PC-9 (cell line): Measurements from ENCODE around the gene GATAD2A. TPM values are rescaled to one million over a fixed set of nuclear protein-coding genes. Genes with fewer than 3 reads are reported as not detected.

ENCODE experiments used
- BruUV-seq: library from RNA; stranded (reverse); fragments of 400-500 nt; replicated peaks from 2 replicates; lab custom pipeline; 2021; lab: Mats Ljungman, UMichigan
- CTCF ChIA-PET: fragments of 300-600 bp; sonication (Branson Sonifier 250); formaldehyde crosslinking; loops from one replicate; lab custom pipeline; 2022; ENCODE audit warnings: antibody characterized with exemption; lab: Charles Lee
- POLR2A ChIA-PET: fragments of 300-600 bp; sonication (Branson Sonifier 250); formaldehyde crosslinking; loops from one replicate; lab custom pipeline; 2022; ENCODE audit warnings: antibody characterized with exemption; ENCODE audit not compliant: unreplicated experiment; lab: Charles Lee
- DNase-seq, 2 experiments: peaks; one replicate each; pipeline versions ENCODE4 v3.0.0 to v3.0.0-alpha.2; 2015 to 2022; ENCODE audit warnings: mixed read lengths in 1 of 2
- H2AFZ ChIP-seq: fragments of 200-600 bp; sonication (generic); 2 replicates; pipeline ENCODE4 v1.8.1; 2017; ENCODE audit warnings: antibody characterized with exemption
- H3F3A ChIP-seq: fragments of 200-600 bp; sonication (generic); 2 replicates; pipeline ENCODE4 v1.8.1; 2017; ENCODE audit warnings: antibody characterized with exemption, mild to moderate bottlenecking, low read depth; ENCODE audit not compliant: insufficient read depth
- H3K27ac ChIP-seq: fragments of 200-600 bp; sonication (generic); 2 replicates; pipeline ENCODE4 v1.6.1; 2016; ENCODE audit warnings: mixed run types
- H3K27me3 ChIP-seq: fragments of 200-600 bp; sonication (generic); 2 replicates; pipeline ENCODE4 v1.6.1; 2016; ENCODE audit warnings: low read depth, mixed run types; ENCODE audit not compliant: insufficient read depth
- H3K36me3 ChIP-seq: fragments of 200-600 bp; sonication (generic); 2 replicates; pipeline ENCODE4 v1.6.1; 2016; ENCODE audit warnings: low read depth, mixed run types
- H3K4me1 ChIP-seq: fragments of 200-600 bp; sonication (generic); replicated peaks from 2 replicates; pipeline ENCODE4 v1.6.1; 2016; ENCODE audit warnings: mixed run types; ENCODE audit not compliant: insufficient read depth
- H3K4me2 ChIP-seq: fragments of 200-600 bp; sonication (generic); 2 replicates; pipeline ENCODE4 v1.6.1; 2017; ENCODE audit warnings: mixed run types
- H3K4me3 ChIP-seq: fragments of 200-600 bp; sonication (generic); 2 replicates; pipeline ENCODE4 v1.6.1; 2016; ENCODE audit warnings: mixed run types
- H3K79me2 ChIP-seq: fragments of 200-600 bp; sonication (generic); 2 replicates; pipeline ENCODE4 v1.6.1; 2017; ENCODE audit warnings: low read depth, mixed run types
- H3K9me2 ChIP-seq: fragments of 200-600 bp; sonication (generic); 2 replicates; pipeline ENCODE4 v1.8.1; 2017; ENCODE audit warnings: mild to moderate bottlenecking; ENCODE audit not compliant: insufficient read depth
- H3K9me3 ChIP-seq: fragments of 200-600 bp; sonication (generic); 2 replicates; pipeline ENCODE4 v1.8.1; 2016; ENCODE audit warnings: low read depth; ENCODE audit not compliant: insufficient read depth
- H4K20me1 ChIP-seq: fragments of 200-600 bp; sonication (generic); 2 replicates; pipeline ENCODE4 v1.8.1; 2017; ENCODE audit not compliant: insufficient read depth
- EZH2 ChIP-seq: fragments of 200-600 bp; sonication (generic); IDR thresholded peaks from 2 replicates; pipeline ENCODE4 v1.8.0; 2017; ENCODE audit warnings: antibody characterized with exemption, low read depth
- intact Hi-C: fragments of 100-400 bp; cut with micrococcal nuclease; formaldehyde crosslinking; loops from one replicate; pipeline ENCODE4 v1.10.0; 2022; ENCODE audit not compliant: unreplicated experiment
- total RNA-seq: library from RNA; stranded (reverse); gene quantifications from 2 replicates; pipeline ENCODE4 v1.2.3, GENCODE V29; 2021
- TF ChIP-seq, protein P1 (sequence below): fragments of 200-600 bp; sonication (generic); conservative IDR thresholded peaks from 2 replicates; pipeline ENCODE4 v1.6.1; 2017; ENCODE audit warnings: mixed run types, antibody characterized with exemption, mild to moderate bottlenecking, moderate library complexity

GATAD2A gene
- total RNA-seq, 1 experiment from 2014 or later = 129 TPM

DNA sequence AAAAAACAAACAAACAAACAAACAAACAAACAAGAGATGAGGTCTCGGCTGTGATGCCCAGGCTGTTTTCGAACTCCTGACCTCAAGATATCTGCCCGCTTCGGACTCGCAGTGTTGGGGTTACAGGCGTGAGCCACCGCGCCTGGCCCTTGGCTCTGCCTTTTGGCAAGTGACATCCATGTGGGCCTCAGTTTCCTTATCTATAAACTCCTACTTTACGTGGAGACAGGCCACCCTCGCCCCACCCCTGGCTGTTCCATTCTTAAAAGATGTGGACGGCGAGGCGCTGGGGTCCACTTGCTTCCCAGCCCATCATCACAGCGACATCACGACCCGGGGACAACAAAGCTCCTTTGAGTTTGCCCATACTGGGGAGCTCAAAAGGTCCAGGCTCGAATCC lies 108.2 kb downstream of the GATAD2A start:
- no peaks in the 10 kb centered on the region for H3K9me2 ChIP-seq
- BruUV-seq = no TSS peak
- peaks cover 10% of the 10 kb centered on the region for H3K4me1 ChIP-seq
- H3K27ac ChIP-seq = no peak overlapping the region
- no peaks in the 10 kb centered on the region for H4K20me1 ChIP-seq
- no peaks in the 10 kb centered on the region for H3K9me3 ChIP-seq
- H3K36me3 ChIP-seq = no peaks in the 10 kb centered on the region
- H3K27me3 ChIP-seq = no peaks in the 10 kb centered on the region
- H3K4me2 ChIP-seq = no peak overlapping the region
- CTCF ChIA-PET = interaction anchor here (0.7 kb wide), 1 partner anchor 40 kb away, joined by 3 read pairs; no protein-coding TSS in a partner anchor
- POLR2A ChIA-PET = no interaction called here
- intact Hi-C loops = no loop called here
- DNase-seq = no peak
- peaks cover 38% of the 10 kb centered on the region; the same call in 1 of the 2 replicates for H3F3A ChIP-seq
- peaks cover 24% of the 10 kb centered on the region for H3K79me2 ChIP-seq
- H2AFZ ChIP-seq = no peak overlapping the region
- TF ChIP-seq, protein P1, sequence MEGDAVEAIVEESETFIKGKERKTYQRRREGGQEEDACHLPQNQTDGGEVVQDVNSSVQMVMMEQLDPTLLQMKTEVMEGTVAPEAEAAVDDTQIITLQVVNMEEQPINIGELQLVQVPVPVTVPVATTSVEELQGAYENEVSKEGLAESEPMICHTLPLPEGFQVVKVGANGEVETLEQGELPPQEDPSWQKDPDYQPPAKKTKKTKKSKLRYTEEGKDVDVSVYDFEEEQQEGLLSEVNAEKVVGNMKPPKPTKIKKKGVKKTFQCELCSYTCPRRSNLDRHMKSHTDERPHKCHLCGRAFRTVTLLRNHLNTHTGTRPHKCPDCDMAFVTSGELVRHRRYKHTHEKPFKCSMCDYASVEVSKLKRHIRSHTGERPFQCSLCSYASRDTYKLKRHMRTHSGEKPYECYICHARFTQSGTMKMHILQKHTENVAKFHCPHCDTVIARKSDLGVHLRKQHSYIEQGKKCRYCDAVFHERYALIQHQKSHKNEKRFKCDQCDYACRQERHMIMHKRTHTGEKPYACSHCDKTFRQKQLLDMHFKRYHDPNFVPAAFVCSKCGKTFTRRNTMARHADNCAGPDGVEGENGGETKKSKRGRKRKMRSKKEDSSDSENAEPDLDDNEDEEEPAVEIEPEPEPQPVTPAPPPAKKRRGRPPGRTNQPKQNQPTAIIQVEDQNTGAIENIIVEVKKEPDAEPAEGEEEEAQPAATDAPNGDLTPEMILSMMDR = no peak
- TF ChIP-seq EZH2 = no peak
- H3K4me3 ChIP-seq = no peak overlapping the region

DNA sequence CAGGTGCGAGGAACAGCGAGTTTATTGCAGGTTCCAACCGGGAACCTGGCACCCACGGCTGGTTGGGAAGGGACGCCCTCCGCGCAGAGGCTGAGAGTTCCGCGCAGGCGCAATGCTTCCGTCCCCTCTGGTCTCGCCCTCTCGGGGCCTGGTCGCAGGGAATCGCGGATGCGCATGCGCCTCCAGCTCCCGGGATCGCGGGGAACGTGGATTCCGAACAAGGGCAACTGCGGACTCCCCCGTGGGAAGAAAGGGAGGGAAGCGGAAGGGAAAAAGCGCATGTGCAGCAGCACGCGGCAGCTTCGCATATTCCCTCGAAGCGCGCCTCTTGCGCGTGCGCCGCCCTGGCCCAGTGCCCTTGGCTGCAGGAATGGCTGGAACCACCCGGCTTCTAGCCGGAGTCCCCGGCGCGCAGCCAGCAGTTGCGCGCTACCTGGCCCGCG lies 108.8 kb downstream of the GATAD2A start:
- Histone ChIP-seq H3K4me2 (no peak overlapping the region), H3K36me3 (no peaks in the 10 kb centered on the region), H3K79me2 (peaks cover 30% of the 10 kb centered on the region), H3K4me1 (peaks cover 10% of the 10 kb centered on the region), H3K4me3 (no peak overlapping the region), H3K27me3 (no peaks in the 10 kb centered on the region), H3K9me3 (no peaks in the 10 kb centered on the region), H3K27ac (no peak overlapping the region), H3F3A (peaks cover 38% of the 10 kb centered on the region; the same call in 1 of the 2 replicates), H4K20me1 (peaks cover 4% of the 10 kb centered on the region; the same call in 1 of the 2 replicates), H2AFZ (no peak overlapping the region), H3K9me2 (no peaks in the 10 kb centered on the region)
- ChIA-PET CTCF (interaction anchor here (0.7 kb wide), 1 partner anchor 40 kb away, joined by 3 read pairs; no protein-coding TSS in a partner anchor), POLR2A (no interaction called here)
- intact Hi-C loops = no loop called here
- no TSS peak for BruUV-seq
- DNase-seq = no peak
- TF ChIP-seq, protein P1 = no peak
- TF ChIP-seq EZH2 = no peak

DNA sequence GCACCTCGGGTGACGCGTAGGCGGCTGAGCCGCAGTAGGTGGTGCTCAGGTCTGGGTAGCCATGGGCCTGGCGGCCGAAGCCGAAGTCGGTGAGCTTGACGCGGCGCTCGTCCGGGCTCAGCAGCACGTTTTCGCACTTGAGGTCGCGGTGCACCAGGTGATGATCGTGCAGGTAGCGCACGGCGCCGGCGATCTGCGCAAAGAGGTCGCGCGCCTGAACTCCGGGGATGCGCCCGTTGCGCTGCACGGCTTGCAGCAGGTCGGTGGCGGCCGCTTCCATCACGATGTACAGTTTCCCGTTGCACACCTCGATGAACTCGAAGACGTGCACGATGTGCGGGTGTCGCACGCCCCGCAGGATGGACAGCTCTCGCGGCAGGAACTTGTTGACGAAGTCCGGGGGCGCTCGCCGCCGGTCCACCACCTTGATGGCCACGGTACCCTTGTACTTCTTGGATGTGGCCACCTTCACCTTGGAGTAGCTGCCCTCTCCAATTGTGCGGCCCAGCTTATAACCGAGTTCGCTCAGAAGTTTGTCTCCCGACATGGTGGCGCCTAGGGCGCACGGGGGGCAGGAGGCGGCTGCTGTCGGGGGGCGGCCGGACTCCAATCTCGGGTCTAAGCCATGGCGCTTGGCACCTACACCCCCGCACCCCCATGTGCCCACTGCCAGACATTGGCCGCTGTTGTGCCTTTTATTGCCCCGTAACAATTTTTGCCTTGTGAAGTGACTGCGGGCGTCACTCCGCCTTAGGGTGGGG lies 109.6 kb downstream of the GATAD2A start, which contains the start of gene TSSK6:
Gene TSSK6, minus strand, starts transcription at position 668 of the 761 bp plus-strand sequence. Its CDS starts 121 bp downstream, at position 547.
- BruUV-seq = no TSS peak

More for the DNA sequence above, 109.6 kb downstream of the GATAD2A start, which contains the start of gene TSSK6:
- POLR2A ChIA-PET = no interaction called here
- Histone ChIP-seq H4K20me1 (peaks cover 6% of the 10 kb centered on the region; the same call in 1 of the 2 replicates), H3F3A (peaks cover 31% of the 10 kb centered on the region; the same call in 1 of the 2 replicates), H3K27ac (peak within 1 kb of the TSS; percentile 59), H3K36me3 (no peaks in the 10 kb centered on the region), H3K4me1 (peaks cover 10% of the 10 kb centered on the region), H3K4me3 (peak within 1 kb of the TSS; percentile 98), H3K79me2 (peaks cover 36% of the 10 kb centered on the region), H3K9me3 (no peaks in the 10 kb centered on the region), H2AFZ (peak within 1 kb of the TSS; percentile 97), H3K9me2 (no peaks in the 10 kb centered on the region), H3K27me3 (no peaks in the 10 kb centered on the region), H3K4me2 (peak within 1 kb of the TSS; percentile 84)
- TF ChIP-seq EZH2 = no peak
- TF ChIP-seq, protein P1 = no peak
- intact Hi-C loops = no loop called here
- CTCF ChIA-PET = interaction anchor here (0.6 kb wide), 1 partner anchor 350 kb away, joined by 4 read pairs; the partner anchor contains the start of gene ZNF253
- no peak for DNase-seq
